GM23248 (cell line): Measurements from ENCODE around the gene KCNJ12. TPM values are rescaled to one million over a fixed set of nuclear protein-coding genes. Genes with fewer than 3 reads are reported as not detected.

Experiments
- DNase-seq: peaks from one replicate; pipeline ENCODE4 v3.0.0-alpha.2; 2015
- H2AFZ ChIP-seq: fragments of 200-600 bp; sonication (generic); 2 replicates; pipeline ENCODE4 v1.6.1; 2016; ENCODE audit warnings: antibody characterized with exemption
- H3F3A ChIP-seq: fragments of 200-600 bp; sonication (generic); 2 replicates; pipeline ENCODE4 v1.6.1; 2016; ENCODE audit warnings: mild to moderate bottlenecking, antibody characterized with exemption, mixed run types; ENCODE audit not compliant: insufficient read depth
- H3K27ac ChIP-seq: fragments of 200-600 bp; sonication (generic); 2 replicates; pipeline ENCODE4 v1.5.1; 2016; ENCODE audit warnings: mild to moderate bottlenecking
- H3K27me3 ChIP-seq: fragments of 200-600 bp; sonication (generic); replicated peaks from 2 replicates; pipeline ENCODE4 v1.6.1; 2016; ENCODE audit warnings: mild to moderate bottlenecking; ENCODE audit not compliant: insufficient read depth
- H3K36me3 ChIP-seq: fragments of 200-600 bp; sonication (generic); 2 replicates; pipeline ENCODE4 v1.6.1; 2016; ENCODE audit warnings: low read depth, mild to moderate bottlenecking
- H3K4me1 ChIP-seq: fragments of 200-600 bp; sonication (generic); 2 replicates; pipeline ENCODE4 v1.6.1; 2016; ENCODE audit warnings: mild to moderate bottlenecking; ENCODE audit not compliant: insufficient read depth
- H3K4me2 ChIP-seq: fragments of 200-600 bp; sonication (generic); one replicate; pipeline ENCODE4 v1.6.1; 2016; ENCODE audit warnings: mild to moderate bottlenecking; ENCODE audit not compliant: unreplicated experiment
- H3K4me3 ChIP-seq: fragments of 200-600 bp; sonication (generic); 2 replicates; pipeline ENCODE4 v1.5.1; 2016; ENCODE audit warnings: mild to moderate bottlenecking
- H3K79me2 ChIP-seq: fragments of 200-600 bp; sonication (generic); 2 replicates; pipeline ENCODE4 v1.6.1; 2016; ENCODE audit warnings: mild to moderate bottlenecking; ENCODE audit not compliant: insufficient read depth
- H3K9ac ChIP-seq: fragments of 200-600 bp; sonication (generic); 2 replicates; pipeline ENCODE4 v1.6.1; 2016; ENCODE audit warnings: mild to moderate bottlenecking
- H3K9me2 ChIP-seq: fragments of 200-600 bp; sonication (generic); 2 replicates; pipeline ENCODE4 v1.6.1; 2016; ENCODE audit warnings: mixed run types, mild to moderate bottlenecking, moderate library complexity; ENCODE audit not compliant: insufficient read depth
- H3K9me3 ChIP-seq: fragments of 200-600 bp; sonication (generic); one replicate; pipeline ENCODE4 v1.6.1; 2017; ENCODE audit warnings: low read depth
- H4K20me1 ChIP-seq: fragments of 200-600 bp; sonication (generic); 2 replicates; pipeline ENCODE4 v1.6.0; 2016; ENCODE audit not compliant: insufficient read depth
- EZH2 ChIP-seq: fragments of 200-600 bp; sonication (generic); IDR thresholded peaks from 2 replicates; pipeline ENCODE4 v1.6.1; 2018; ENCODE audit warnings: antibody characterized with exemption, mild to moderate bottlenecking; ENCODE audit not compliant: insufficient read depth, poor library complexity, severe bottlenecking
- EZH2phosphoT487 ChIP-seq: fragments of 200-600 bp; sonication (generic); IDR thresholded peaks from 2 replicates; pipeline ENCODE4 v1.6.1; 2018; ENCODE audit warnings: antibody characterized with exemption, moderate library complexity, mild to moderate bottlenecking, low read depth; ENCODE audit not compliant: insufficient read depth
- WGBS, 2 experiments: methylation state at CpG; one replicate each; pipeline ENCODE4 v1.1.6; 2015 to 2017; ENCODE audit warnings: low lambda C conversion rate in 2 of 2, low coverage in 1 of 2; ENCODE audit errors: missing lambda C conversion rate in 2 of 2; 5-methylcytosine and 5-hydroxymethylcytosine counted together
- in situ Hi-C: fragments of 300-500 bp; cut with MboI; formaldehyde crosslinking; loops from 2 replicates; pipeline ENCODE4 v1.15.0; 2020
- polyA plus RNA-seq: library from polyadenylated mRNA; unstranded; fragments of >200 nt; fragmentation: Nextera tagmentation; extraction: Ambion mirVana; gene quantifications from 2 replicates; pipeline ENCODE4 v1.2.1, GENCODE V29; 2016
- total RNA-seq: library from RNA; depleted of rRNA; stranded (reverse); fragments of >200 nt; shearing (Covaris generic); gene quantifications from 2 replicates; pipeline ENCODE4 v1.2.3, GENCODE V29; 2014

KCNJ12 gene
- total and polyA plus RNA-seq, 2 experiments from 2014 or later, result 0.29 to 0.54 TPM

GRCh38 chr17:21394265-21394664, 18.1 kb downstream of the KCNJ12 start:
- no peak overlapping the region for H3K9ac ChIP-seq
- H3K79me2 ChIP-seq, result no peaks in the 10 kb centered on the region
- H3F3A ChIP-seq, result peaks cover 11% of the 10 kb centered on the region; the same call in 1 of the 2 replicates
- H3K27me3 ChIP-seq, result no peaks in the 10 kb centered on the region
- H3K4me3 ChIP-seq, result no peak overlapping the region
- no peak overlapping the region for H2AFZ ChIP-seq
- H3K9me2 ChIP-seq, result no peaks in the 10 kb centered on the region
- no peaks in the 10 kb centered on the region for H3K36me3 ChIP-seq
- in situ Hi-C loops, result no loop called here
- H3K27ac ChIP-seq, result no peak overlapping the region
- H4K20me1 ChIP-seq, result no peaks in the 10 kb centered on the region
- H3K4me2 ChIP-seq, result no peak overlapping the region
- no peak for TF ChIP-seq EZH2phosphoT487
- no peak for TF ChIP-seq EZH2
- peak; percentile 80 for DNase-seq
- no peaks in the 10 kb centered on the region for H3K9me3 ChIP-seq
- WGBS, 2 experiments, result 21 to 26% methylated on average over 2 of the region's 2 CpGs
- H3K4me1 ChIP-seq, result peaks cover 13% of the 10 kb centered on the region

GRCh38 chr17:21395764-21396163, 19.6 kb downstream of the KCNJ12 start:
- Histone ChIP-seq H3K9ac (no peak overlapping the region), H3K4me2 (no peak overlapping the region), H3K9me3 (no peaks in the 10 kb centered on the region), H3K27me3 (no peaks in the 10 kb centered on the region), H4K20me1 (no peaks in the 10 kb centered on the region), H3K27ac (no peak overlapping the region), H3F3A (peaks cover 11% of the 10 kb centered on the region; the same call in 1 of the 2 replicates), H2AFZ (no peak overlapping the region), H3K4me3 (no peak overlapping the region), H3K4me1 (peaks cover 13% of the 10 kb centered on the region), H3K79me2 (no peaks in the 10 kb centered on the region), H3K9me2 (no peaks in the 10 kb centered on the region), H3K36me3 (no peaks in the 10 kb centered on the region)
- in situ Hi-C loops, result no loop called here
- DNase-seq, result no peak
- TF ChIP-seq EZH2 (no peak), EZH2phosphoT487 (no peak)
- WGBS, 2 experiments, result 85 to 96% methylated on average over 3 to 5 of the region's 5 CpGs

- no peak overlapping the region for H3K4me2 ChIP-seq
- no peak for DNase-seq
- no peak overlapping the region; the same call in 1 of the 2 replicates for H3K9ac ChIP-seq
- peaks cover 14% of the 10 kb centered on the region for H3K4me1 ChIP-seq
- H2AFZ ChIP-seq, result no peak overlapping the region
- no peak overlapping the region for H3K4me3 ChIP-seq
- 90% methylated on average over 14 of the region's 14 CpGs for WGBS, 2 experiments
- H3K27ac ChIP-seq, result no peak overlapping the region
- no peak for TF ChIP-seq EZH2phosphoT487
- H3F3A ChIP-seq, result peaks cover 11% of the 10 kb centered on the region; the same call in 1 of the 2 replicates
- no peaks in the 10 kb centered on the region for H3K9me3 ChIP-seq
- no peaks in the 10 kb centered on the region for H4K20me1 ChIP-seq
- no peaks in the 10 kb centered on the region for H3K27me3 ChIP-seq
- no peaks in the 10 kb centered on the region for H3K79me2 ChIP-seq
- no peaks in the 10 kb centered on the region for H3K9me2 ChIP-seq
- in situ Hi-C loops, result no loop called here
- H3K36me3 ChIP-seq, result no peaks in the 10 kb centered on the region
Measured at GRCh38 chr17:21396237-21396636, 20.1 kb downstream of the KCNJ12 start.

DNA sequence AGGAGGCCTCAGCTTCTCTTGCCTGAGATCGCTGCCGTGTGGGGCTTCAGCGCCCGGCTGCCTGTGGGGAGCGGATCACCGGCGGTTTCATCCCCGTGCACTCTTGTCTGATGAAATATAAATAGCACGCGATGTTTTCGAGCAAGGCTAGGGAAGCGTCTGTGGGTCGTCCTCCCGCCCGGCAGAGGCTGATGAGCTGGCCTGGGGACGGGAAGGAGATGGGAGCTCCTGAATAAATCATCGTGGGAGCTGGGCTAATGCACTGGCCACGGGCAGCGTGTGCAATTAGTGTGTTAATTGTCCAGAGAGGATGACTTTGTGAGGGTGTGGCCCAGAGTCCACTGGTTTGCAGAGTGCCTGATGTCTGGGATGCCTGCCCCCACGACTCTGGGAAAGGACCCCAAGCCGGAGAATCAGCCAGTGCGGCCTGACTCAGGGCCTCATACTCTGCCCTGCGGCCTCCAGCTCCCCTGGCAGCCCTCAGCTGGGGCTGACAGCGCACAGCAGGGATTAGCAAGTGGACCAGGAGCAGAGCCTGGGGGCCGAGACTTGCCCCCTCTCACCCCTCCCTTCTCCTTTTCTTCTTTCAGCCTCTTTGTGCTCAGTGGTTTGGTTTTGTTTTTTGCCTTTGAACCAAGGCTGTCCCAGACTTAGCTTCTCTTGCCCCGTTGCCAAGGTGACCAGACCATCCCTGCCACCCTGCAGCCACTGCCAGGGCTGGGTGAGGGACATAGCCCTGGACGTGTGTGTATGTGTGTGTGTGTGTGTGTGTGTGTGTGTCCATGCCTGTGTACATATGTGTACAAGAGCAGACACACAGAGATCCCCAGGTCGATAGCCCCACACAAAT, 21.4 kb downstream of the KCNJ12 start:
- H3K4me1 ChIP-seq, result peaks cover 19% of the 10 kb centered on the region
- peaks cover 11% of the 10 kb centered on the region; the same call in 1 of the 2 replicates for H3F3A ChIP-seq
- H3K9ac ChIP-seq, result peak overlapping the region; percentile 79
- H3K4me3 ChIP-seq, result peak overlapping the region; percentile 18; the same call in 1 of the 2 replicates
- peak; percentile 97 for DNase-seq
- H3K27me3 ChIP-seq, result no peaks in the 10 kb centered on the region
- no peaks in the 10 kb centered on the region for H3K9me2 ChIP-seq
- 5 to 9% methylated on average over 27 to 28 of the region's 28 CpGs for WGBS, 2 experiments
- H3K36me3 ChIP-seq, result no peaks in the 10 kb centered on the region
- no peak for TF ChIP-seq EZH2
- no peak for TF ChIP-seq EZH2phosphoT487
- H2AFZ ChIP-seq, result peak overlapping the region; percentile 68
- H3K9me3 ChIP-seq, result no peaks in the 10 kb centered on the region
- H4K20me1 ChIP-seq, result no peaks in the 10 kb centered on the region
- no peaks in the 10 kb centered on the region for H3K79me2 ChIP-seq
- in situ Hi-C loops, result no loop called here
- H3K27ac ChIP-seq, result peak overlapping the region; percentile 91
- H3K4me2 ChIP-seq, result peak overlapping the region; percentile 59
